GM12878 (cell line): ENCODE results near the gene NTF3. TPM values are rescaled to one million over a fixed set of nuclear protein-coding genes. Genes with fewer than 3 reads are reported as not detected.

ENCODE experiments used
- ATAC-seq: fragments of 200-7000 bp; cut with Tn5 transposase; 3 replicates; pipeline ENCODE4 v1.9.1; 2020; ENCODE audit warnings: mild to moderate bottlenecking, moderate library complexity
- BruUV-seq: library from RNA; stranded (reverse); fragments of 400-500 nt; replicated peaks from 2 replicates; lab custom pipeline; 2021; lab: Mats Ljungman, UMichigan
- CTCF ChIA-PET: fragments of 300-600 bp; sonication (Branson Sonifier 250); formaldehyde crosslinking; extraction: SDS; loops from one replicate; lab custom pipeline; 2021; ENCODE audit warnings: inconsistent platforms; lab: Yijun Ruan, JAX
- POLR2A ChIA-PET: fragments of 350-600 bp; formaldehyde crosslinking; extraction: SDS; loops from one replicate; lab custom pipeline; 2021; ENCODE audit warnings: inconsistent platforms; lab: Charles Lee
- RAD21 ChIA-PET: fragments of 300-600 bp; sonication (Branson Sonifier 250); formaldehyde crosslinking; loops from one replicate; lab custom pipeline; 2023; ENCODE audit warnings: antibody characterized with exemption; ENCODE audit not compliant: unreplicated experiment; lab: Charles Lee
- SMC1A ChIA-PET: fragments of 300-600 bp; sonication (Branson Sonifier 250); formaldehyde crosslinking; loops from one replicate; lab custom pipeline; 2023; ENCODE audit not compliant: unreplicated experiment, uncharacterized antibody; lab: Charles Lee
- DNase-seq: peaks from one replicate; pipeline ENCODE4 v3.0.0-alpha.2; 2011; ENCODE audit warnings: low read depth, low spot score
- FAIRE-seq: peaks from 3 replicates; lab custom pipeline; 2011; peaks lifted over from hg19 to GRCh38; lab: Jason Lieb, UNC
- H2AFZ ChIP-seq: 2 replicates; pipeline ENCODE4 v1.6.0; 2011; ENCODE audit warnings: low read depth, low read length, control low read depth; ENCODE audit not compliant: control insufficient read depth
- H3K27ac ChIP-seq: 2 replicates; pipeline ENCODE4 v1.5.1; 2011; ENCODE audit warnings: control low read depth; ENCODE audit not compliant: control insufficient read depth, insufficient read depth
- H3K27me3 ChIP-seq, 2 experiments: replicated peaks in 1 of 2; 2 replicates each; pipeline versions ENCODE4 v1.6.0 to v1.6.1; 2011; ENCODE audit warnings: low read length in 1 of 2; ENCODE audit not compliant: control insufficient read depth in 2 of 2, insufficient read depth in 2 of 2
- H3K36me3 ChIP-seq, 2 experiments: 2 replicates each; pipeline ENCODE4 v1.5.1; 2011; ENCODE audit warnings: low read length in 1 of 2; ENCODE audit not compliant: control insufficient read depth in 2 of 2, insufficient read depth in 2 of 2
- H3K4me1 ChIP-seq: 2 replicates; pipeline ENCODE4 v1.6.1; 2011; ENCODE audit warnings: mild to moderate bottlenecking, low read length, moderate library complexity, mixed read lengths; ENCODE audit not compliant: control insufficient read depth, insufficient read depth
- H3K4me2 ChIP-seq: 2 replicates; pipeline ENCODE4 v1.6.0; 2011; ENCODE audit warnings: control low read depth; ENCODE audit not compliant: control insufficient read depth, insufficient read depth
- H3K4me3 ChIP-seq: fragments of 200-600 bp; sonication (generic); 2 replicates; pipeline ENCODE4 v1.5.1; 2016
- H3K79me2 ChIP-seq: 2 replicates; pipeline ENCODE4 v1.6.0; 2011; ENCODE audit warnings: low read length; ENCODE audit not compliant: control insufficient read depth, insufficient read depth
- H3K9ac ChIP-seq: 2 replicates; pipeline ENCODE4 v1.8.0; 2011; ENCODE audit warnings: low read length, control low read depth, mixed read lengths; ENCODE audit not compliant: control insufficient read depth, insufficient read depth
- H3K9me3 ChIP-seq: replicated peaks from 3 replicates; pipeline ENCODE4 v1.5.1; 2011; ENCODE audit warnings: mild to moderate bottlenecking, low read length; ENCODE audit not compliant: control insufficient read depth, insufficient read depth
- H4K20me1 ChIP-seq: 2 replicates; pipeline ENCODE4 v1.6.0; 2011; ENCODE audit not compliant: control insufficient read depth, insufficient read depth
- CREM ChIP-seq: IDR thresholded peaks from 2 replicates; pipeline ENCODE4 v1.6.1; 2014; ENCODE audit warnings: antibody characterized with exemption, low read depth
- HDAC2 ChIP-seq: fragments of 200-600 bp; sonication (generic); IDR thresholded peaks from 2 replicates; pipeline ENCODE4 v1.6.1; 2017
- STAT1 ChIP-seq: fragments of 450-650 bp; conservative IDR thresholded peaks from 2 replicates; pipeline ENCODE4 v1.6.1; 2014; ENCODE audit warnings: antibody characterized with exemption, mild to moderate bottlenecking
- USF2 ChIP-seq: IDR thresholded peaks from 2 replicates; pipeline ENCODE4 v1.6.1; 2011; ENCODE audit warnings: low read depth, low read length, improper control_type of control experiment, borderline replicate concordance
- WRNIP1 ChIP-seq: IDR thresholded peaks from 2 replicates; pipeline ENCODE4 v1.6.1; 2011; ENCODE audit warnings: low read depth, low read length, improper control_type of control experiment, borderline replicate concordance
- ZNF207 ChIP-seq: fragments of 450-650 bp; IDR thresholded peaks from 2 replicates; pipeline ENCODE4 v1.6.1; 2014; ENCODE audit warnings: antibody characterized with exemption, mild to moderate bottlenecking, borderline replicate concordance
- ZNF274 ChIP-seq: IDR thresholded peaks from one replicate; pipeline ENCODE4 v1.8.0; 2011; ENCODE audit not compliant: insufficient read length, insufficient read depth
- WGBS: methylation state at CpG from one replicate; pipeline ENCODE4 v1.1.6; 2016; ENCODE audit warnings: low lambda C conversion rate; ENCODE audit not compliant: insufficient replicate concordance, insufficient coverage; ENCODE audit errors: missing lambda C conversion rate; 5-methylcytosine and 5-hydroxymethylcytosine counted together
- in situ Hi-C: fragments of 300-500 bp; cut with MboI; formaldehyde crosslinking; loops from 9 replicates; pipeline ENCODE4 v1.14.3; 2018; ENCODE audit warnings: mixed read lengths
- intact Hi-C: fragments of 100-400 bp; cut with micrococcal nuclease; formaldehyde crosslinking; loops from one replicate; pipeline ENCODE4 v1.14.2; 2022; ENCODE audit not compliant: unreplicated experiment
- polyA plus RNA-seq, 11 experiments: library from polyadenylated mRNA; depleted of rRNA in 4 of 11; unstranded in 6 of 11; stranded (reverse) in 5 of 11; fragments of >200 nt; fragmentation: Nextera tagmentation in 4 of 11; fragmentation: Illumina TruSeq in 1 of 11; extraction: Ambion mirVana in 4 of 11; extraction: Trizol in 1 of 11; gene quantifications; 1 replicate in 1 of 11; 2 replicates in 10 of 11; pipeline versions ENCODE4 v1.2.1 to v1.2.3, GENCODE V29; 2011 to 2016; ENCODE audit warnings: inconsistent platforms in 2 of 11, missing spikeins in 2 of 11, low read depth in 1 of 11
- total RNA-seq, 4 experiments: library from RNA; depleted of rRNA in 3 of 4; stranded (reverse); fragments of >200 nt in 3 of 4; fragmentation: Illumina TruSeq in 1 of 4; extraction: Trizol in 1 of 4; gene quantifications; 2 replicates each; pipeline versions ENCODE4 v1.2.1 to v1.2.3, GENCODE V29; 2013 to 2021

NTF3 gene
- total and polyA plus RNA-seq, 10 of the 15 experiments (the other 5 are each of a cell fraction or from before 2014, with no cell fraction given): 0.07 TPM; not detected in 9

GRCh38 chr12:5429741-5430557, 2.0 kb upstream of the NTF3 start:
- Histone ChIP-seq H3K9me3 (no peaks in the 10 kb centered on the region), H3K79me2 (no peaks in the 10 kb centered on the region), H3K36me3 (no peaks in the 10 kb centered on the region), H3K27me3 (peaks cover 4 to 10% of the 10 kb centered on the region in 2 experiments), H4K20me1 (no peaks in the 10 kb centered on the region), H3K9ac (no peak overlapping the region), H3K4me3 (no peak overlapping the region)
- no TSS peak for BruUV-seq
- WGBS: 23% methylated on average over 22 of the region's 23 CpGs
- intact Hi-C loops: no loop called here
- ATAC-seq (no peak), DNase-seq (no peak)
- SMC1A ChIA-PET: no interaction called here
- TF ChIP-seq CREM (no peak), STAT1 (no peak), WRNIP1 (no peak), ZNF274 (no peak), ZNF207 (no peak), HDAC2 (no peak), USF2 (no peak)
- TF ChIP-seq, all 136 proteins: peak for 0
- RAD21 ChIA-PET: no interaction called here
- H3K4me2 ChIP-seq: no peak overlapping the region
- no peak for FAIRE-seq
- H3K27ac ChIP-seq: no peak overlapping the region
- POLR2A ChIA-PET: no interaction called here
- no peaks in the 10 kb centered on the region for H3K4me1 ChIP-seq
- no peak overlapping the region for H2AFZ ChIP-seq
- CTCF ChIA-PET: no interaction called here
- in situ Hi-C loops: no loop called here
